Vagina (tissue), 2 donors: ENCODE data around the gene SYCP2.

Source experiments
- CTCF ChIP-seq, 3 experiments: fragments of 450-650 bp in 2 of 3; fragments of 200-600 bp in 1 of 3; sonication (generic) in 1 of 3; IDR thresholded peaks; one replicate each; pipeline ENCODE4 v1.5.1; 2017 to 2019; ENCODE audit warnings: antibody characterized with exemption in 3 of 3, mild to moderate bottlenecking in 2 of 3, moderate library complexity in 2 of 3
- POLR2AphosphoS5 ChIP-seq, 2 donors: sonication (generic); formaldehyde crosslinking; IDR thresholded peaks; one replicate each; pipeline ENCODE4 v1.9.0; 2017; ENCODE audit warnings: antibody characterized with exemption in 2 of 2, mild to moderate bottlenecking in 2 of 2, low read depth in 1 of 2; ENCODE audit not compliant: insufficient read depth in 1 of 2

- TF ChIP-seq CTCF (IDR thresholded peaks at IDR 0.05) (no peak), POLR2AphosphoS5 (IDR thresholded peaks at IDR 0.05; ENCODE audit: insufficient read depth in 1 of 2, low read depth in 1 of 2) (no peak)
Measured at GRCh38 chr20:59884494-59884893, 48.9 kb downstream of the SYCP2 start.
